ENCODE measurements around the gene ARPP21.
"Not testable (repeated sequence)": the region's sequence is repeated elsewhere in the genome, so short reads cannot be mapped to it uniquely, and the experiment has no call there.

ARPP21 gene

GRCh38 chr3:35815796-35816195, 176.5 kb downstream of the ARPP21 start:
- H3K9ac ChIP-seq (ENCODE audit: low read depth, low read length); H3K9me3 ChIP-seq (ENCODE audit: control insufficient read depth, insufficient read depth, low read length); H3K4me1 ChIP-seq (ENCODE audit: control insufficient read depth, insufficient read depth, low read length); H3K36me3 ChIP-seq (ENCODE audit: control insufficient read depth, insufficient read depth, low read length); H3K27me3 ChIP-seq (ENCODE audit: control insufficient read depth, insufficient read depth, low read length); H3K27ac ChIP-seq (ENCODE audit: low read depth, low read length); H3K4me3 ChIP-seq (ENCODE audit: low read depth, low read length): not testable (repeated sequence)

- Histone ChIP-seq H3K9ac (ENCODE audit: low read depth, low read length) (no peak overlapping the region), H3K4me3 (ENCODE audit: low read depth, low read length) (no peak overlapping the region), H3K4me1 (ENCODE audit: control insufficient read depth, insufficient read depth, low read length) (no peaks in the 10 kb centered on the region), H3K27ac (ENCODE audit: low read depth, low read length) (no peak overlapping the region), H3K27me3 (ENCODE audit: control insufficient read depth, insufficient read depth, low read length) (no peaks in the 10 kb centered on the region), H3K9me3 (ENCODE audit: control insufficient read depth, insufficient read depth, low read length) (no peaks in the 10 kb centered on the region), H3K36me3 (ENCODE audit: control insufficient read depth, insufficient read depth, low read length) (no peaks in the 10 kb centered on the region)
Observed at GRCh38 chr3:35817216-35817615, 177.9 kb downstream of the ARPP21 start.

- no peak overlapping the region for H3K4me3 ChIP-seq (ENCODE audit: low read depth, low read length)
- no peaks in the 10 kb centered on the region for H3K4me1 ChIP-seq (ENCODE audit: control insufficient read depth, insufficient read depth, low read length)
- H3K27ac ChIP-seq (ENCODE audit: low read depth, low read length): no peak overlapping the region
Observed at GRCh38 chr3:35832140-35832571, 192.8 kb downstream of the ARPP21 start.

More at GRCh38 chr3:35832140-35832571, 192.8 kb downstream of the ARPP21 start:
- no peaks in the 10 kb centered on the region for H3K27me3 ChIP-seq (ENCODE audit: control insufficient read depth, insufficient read depth, low read length)
- no peaks in the 10 kb centered on the region for H3K9me3 ChIP-seq (ENCODE audit: control insufficient read depth, insufficient read depth, low read length)
- no peak overlapping the region for H3K9ac ChIP-seq (ENCODE audit: low read depth, low read length)
- no peaks in the 10 kb centered on the region for H3K36me3 ChIP-seq (ENCODE audit: control insufficient read depth, insufficient read depth, low read length)
